ENCODE data around the gene NFASC. TPM values are rescaled to one million over a fixed set of nuclear protein-coding genes. Genes with fewer than 3 reads are reported as not detected.
A peak's percentile ranks its signal among the peaks of the same experiment; 100 is the strongest.

The NFASC gene
- total and polyA plus RNA-seq, 12 donors: 1.9 to 24.1 (median 9.2) TPM

- 40% methylated on average over 12 of the region's 12 CpGs for WGBS, 2 donors
- peak in 4 of 8 donors; percentile 39 to 50 (median 46) for ATAC-seq
- H3K27me3 ChIP-seq: peaks cover 0 to 8% (median 0%) of the 10 kb centered on the region in 7 donors
- no peak for TF ChIP-seq CTCF (IDR thresholded peaks at IDR 0.05)
- no peak for DNase-seq
- H3K9me3 ChIP-seq: no peaks in the 10 kb centered on the region
- H3K4me1 ChIP-seq: peaks cover 0 to 30% (median 0%) of the 10 kb centered on the region in 9 donors
- H3K27ac ChIP-seq: peak overlapping the region in 1 of 10 donors; percentile 62
- H3K4me3 ChIP-seq: no peak overlapping the region
- H3K36me3 ChIP-seq: peaks cover 0 to 68% (median 0%) of the 10 kb centered on the region in 9 donors
- intact Hi-C loops (cut with DNase I): loop anchor here in 2 of 10 donors (10.0 kb wide), 2 partner anchors 173 to 283 kb away; no protein-coding TSS in a partner anchor
These were observed 101.1 kb downstream of the NFASC start for GRCh38 chr1:204971517-204972336.

- no peak for TF ChIP-seq CTCF (IDR thresholded peaks at IDR 0.05)
These were observed 101.8 kb downstream of the NFASC start for GRCh38 chr1:204972426-204972825.

GRCh38 chr1:204973449-204973848 is 102.8 kb downstream of the NFASC start:
- WGBS, 2 donors: 64 to 66% methylated on average over 6 of the region's 6 CpGs

More at GRCh38 chr1:204972426-204972825, 101.8 kb downstream of the NFASC start:
- DNase-seq: no peak
- WGBS, 2 donors: 86 to 89% methylated on average over 1 of the region's 1 CpG
- H3K4me1 ChIP-seq: peaks cover 0 to 30% (median 0%) of the 10 kb centered on the region in 9 donors
- no peaks in the 10 kb centered on the region for H3K9me3 ChIP-seq
- H3K36me3 ChIP-seq: peaks cover 0 to 73% (median 0%) of the 10 kb centered on the region in 9 donors
- H3K27me3 ChIP-seq: peaks cover 0 to 8% (median 0%) of the 10 kb centered on the region in 7 donors
- no peak for ATAC-seq
- no peak overlapping the region for H3K4me3 ChIP-seq
- H3K27ac ChIP-seq: peak overlapping the region in 1 of 10 donors; percentile 62
- intact Hi-C loops (cut with DNase I): loop anchor here in 2 of 10 donors (10.0 kb wide), 2 partner anchors 172 to 282 kb away; no protein-coding TSS in a partner anchor

More at GRCh38 chr1:204973449-204973848, 102.8 kb downstream of the NFASC start:
- peaks cover 0 to 74% (median 0%) of the 10 kb centered on the region in 9 donors for H3K36me3 ChIP-seq
- ATAC-seq (no peak), DNase-seq (no peak)
- no peaks in the 10 kb centered on the region for H3K9me3 ChIP-seq
- intact Hi-C loops (cut with DNase I): loop anchor here in 2 of 10 donors (10.0 kb wide), 2 partner anchors 171 to 281 kb away; no protein-coding TSS in a partner anchor
- H3K27me3 ChIP-seq: peaks cover 0 to 5% (median 0%) of the 10 kb centered on the region in 7 donors
- no peak overlapping the region for H3K4me3 ChIP-seq
- TF ChIP-seq CTCF (IDR thresholded peaks at IDR 0.05): no peak
- H3K27ac ChIP-seq: no peak overlapping the region
- H3K4me1 ChIP-seq: peaks cover 0 to 30% (median 0%) of the 10 kb centered on the region in 9 donors
